ENCODE data around the gene ZNF335.
"Not testable (repeated sequence)": the region's sequence is repeated elsewhere in the genome, so short reads cannot be mapped to it uniquely, and the experiment has no call there.

DNA sequence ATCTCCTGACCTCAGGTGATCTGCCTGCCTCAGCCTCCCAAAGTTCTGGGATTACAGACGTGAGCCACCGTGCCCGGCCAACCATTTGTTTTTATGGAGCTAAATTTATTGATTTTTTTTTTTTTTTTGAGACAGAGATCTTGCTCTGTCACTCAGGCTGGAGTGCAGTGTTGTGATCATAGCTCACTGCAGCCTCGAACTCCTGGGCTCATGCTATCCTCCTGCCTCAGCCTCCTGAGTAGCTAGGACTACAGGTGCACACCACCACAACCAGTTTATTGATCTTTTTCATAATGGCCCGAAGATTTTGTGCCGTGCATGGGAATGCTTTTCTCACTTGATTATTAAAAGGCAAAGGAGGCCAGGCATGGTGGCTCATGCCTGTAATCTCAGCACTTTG is 16.8 kb upstream of the ZNF335 start:
- not testable (repeated sequence) for TF ChIP-seq ARNTL (CRISPR knock-in tag; IDR thresholded peaks at IDR 0.05; ENCODE audit: borderline replicate concordance, low read depth); ESRRG (CRISPR knock-in tag; IDR thresholded peaks at IDR 0.05); PPARA (CRISPR knock-in tag; IDR thresholded peaks at IDR 0.05; ENCODE audit: borderline replicate concordance); SNAI2 (CRISPR knock-in tag; IDR thresholded peaks at IDR 0.05); GLIS3 (CRISPR knock-in tag; IDR thresholded peaks at IDR 0.05); ZNF565 (CRISPR knock-in tag; conservative IDR thresholded peaks at IDR 0.05; ENCODE audit: low read depth); ZFP3 (CRISPR knock-in tag; IDR thresholded peaks at IDR 0.05); BACH2 (CRISPR knock-in tag; IDR thresholded peaks at IDR 0.05; ENCODE audit: borderline replicate concordance); CSDC2 (CRISPR knock-in tag; IDR thresholded peaks at IDR 0.05); OSR1 (CRISPR knock-in tag; IDR thresholded peaks at IDR 0.05)
- TF ChIP-seq, protein P1, sequence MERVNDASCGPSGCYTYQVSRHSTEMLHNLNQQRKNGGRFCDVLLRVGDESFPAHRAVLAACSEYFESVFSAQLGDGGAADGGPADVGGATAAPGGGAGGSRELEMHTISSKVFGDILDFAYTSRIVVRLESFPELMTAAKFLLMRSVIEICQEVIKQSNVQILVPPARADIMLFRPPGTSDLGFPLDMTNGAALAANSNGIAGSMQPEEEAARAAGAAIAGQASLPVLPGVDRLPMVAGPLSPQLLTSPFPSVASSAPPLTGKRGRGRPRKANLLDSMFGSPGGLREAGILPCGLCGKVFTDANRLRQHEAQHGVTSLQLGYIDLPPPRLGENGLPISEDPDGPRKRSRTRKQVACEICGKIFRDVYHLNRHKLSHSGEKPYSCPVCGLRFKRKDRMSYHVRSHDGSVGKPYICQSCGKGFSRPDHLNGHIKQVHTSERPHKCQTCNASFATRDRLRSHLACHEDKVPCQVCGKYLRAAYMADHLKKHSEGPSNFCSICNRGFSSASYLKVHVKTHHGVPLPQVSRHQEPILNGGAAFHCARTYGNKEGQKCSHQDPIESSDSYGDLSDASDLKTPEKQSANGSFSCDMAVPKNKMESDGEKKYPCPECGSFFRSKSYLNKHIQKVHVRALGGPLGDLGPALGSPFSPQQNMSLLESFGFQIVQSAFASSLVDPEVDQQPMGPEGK (CRISPR knock-in tag; IDR thresholded peaks at IDR 0.05; ENCODE audit: borderline replicate concordance): not testable (repeated sequence)
- TF ChIP-seq, protein P2, sequence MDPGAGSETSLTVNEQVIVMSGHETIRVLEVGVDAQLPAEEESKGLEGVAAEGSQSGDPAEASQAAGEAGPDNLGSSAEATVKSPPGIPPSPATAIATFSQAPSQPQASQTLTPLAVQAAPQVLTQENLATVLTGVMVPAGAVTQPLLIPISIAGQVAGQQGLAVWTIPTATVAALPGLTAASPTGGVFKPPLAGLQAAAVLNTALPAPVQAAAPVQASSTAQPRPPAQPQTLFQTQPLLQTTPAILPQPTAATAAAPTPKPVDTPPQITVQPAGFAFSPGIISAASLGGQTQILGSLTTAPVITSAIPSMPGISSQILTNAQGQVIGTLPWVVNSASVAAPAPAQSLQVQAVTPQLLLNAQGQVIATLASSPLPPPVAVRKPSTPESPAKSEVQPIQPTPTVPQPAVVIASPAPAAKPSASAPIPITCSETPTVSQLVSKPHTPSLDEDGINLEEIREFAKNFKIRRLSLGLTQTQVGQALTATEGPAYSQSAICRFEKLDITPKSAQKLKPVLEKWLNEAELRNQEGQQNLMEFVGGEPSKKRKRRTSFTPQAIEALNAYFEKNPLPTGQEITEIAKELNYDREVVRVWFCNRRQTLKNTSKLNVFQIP (CRISPR knock-in tag; IDR thresholded peaks at IDR 0.05; ENCODE audit: borderline replicate concordance, low read depth): not testable (repeated sequence)
